ENCODE results near the gene KIF19. TPM values are rescaled to one million over a fixed set of nuclear protein-coding genes. Genes with fewer than 3 reads are reported as not detected.

Gene KIF19
- total and polyA plus RNA-seq, 2 experiments from 2014 or later = not detected

DNA sequence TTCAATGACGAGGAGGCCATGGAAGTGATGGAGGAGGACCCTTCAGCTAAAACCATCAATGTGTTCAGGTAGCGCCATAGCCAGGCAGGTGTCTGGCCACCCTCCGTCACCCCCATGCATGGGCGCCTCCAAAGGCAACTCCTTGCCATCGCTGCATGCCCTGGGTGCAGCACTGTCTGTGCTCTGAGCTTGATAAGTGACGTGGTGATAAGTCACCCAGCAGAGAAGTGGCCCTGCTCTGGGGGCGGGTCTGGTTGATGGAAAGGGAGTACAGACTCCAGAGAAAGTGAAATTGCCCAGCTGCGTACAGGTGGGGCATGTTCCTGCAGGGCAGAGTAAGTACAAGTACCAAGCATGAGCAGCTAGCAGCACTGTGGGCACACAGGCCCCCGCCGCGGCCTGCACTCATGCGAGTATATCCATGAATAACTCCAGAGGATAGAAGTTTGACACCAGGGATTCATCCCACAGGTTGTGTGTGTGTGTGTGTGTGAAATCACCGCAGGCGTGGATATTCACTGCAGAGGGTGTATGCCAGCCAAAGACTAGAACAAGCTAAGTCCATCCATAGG, 38.9 kb upstream of the KIF19 start:
- H3K27me3 ChIP-seq (replicated peaks; ENCODE audit: insufficient read depth) = no peaks in the 10 kb centered on the region
- in situ Hi-C loops (cut with MboI) = no loop called here
- H3F3A ChIP-seq (ENCODE audit: insufficient read depth) = no peaks in the 10 kb centered on the region
- no peaks in the 10 kb centered on the region for H3K79me2 ChIP-seq (ENCODE audit: insufficient read depth)
- H3K4me3 ChIP-seq = no peak overlapping the region
- no peak for TF ChIP-seq EZH2 (IDR thresholded peaks at IDR 0.05; ENCODE audit: insufficient read depth, poor library complexity, severe bottlenecking)
- no peak for TF ChIP-seq EZH2phosphoT487 (IDR thresholded peaks at IDR 0.05; ENCODE audit: insufficient read depth, low read depth)
- H3K9ac ChIP-seq = no peak overlapping the region
- no peaks in the 10 kb centered on the region for H3K9me3 ChIP-seq (ENCODE audit: low read depth)
- no peaks in the 10 kb centered on the region for H3K4me1 ChIP-seq (ENCODE audit: insufficient read depth)
- DNase-seq = no peak
- no peak overlapping the region for H2AFZ ChIP-seq
- no peak overlapping the region for H3K4me2 ChIP-seq (ENCODE audit: unreplicated experiment)
- no peaks in the 10 kb centered on the region for H4K20me1 ChIP-seq (ENCODE audit: insufficient read depth)
- WGBS, 2 experiments (ENCODE audit: low coverage in 1 of 2, low lambda C conversion rate in 2 of 2, missing lambda C conversion rate in 2 of 2) = 63 to 66% methylated on average over 14 of the region's 14 CpGs
- H3K27ac ChIP-seq = no peak overlapping the region
- H3K36me3 ChIP-seq (ENCODE audit: low read depth) = no peaks in the 10 kb centered on the region
- H3K9me2 ChIP-seq (ENCODE audit: insufficient read depth) = no peaks in the 10 kb centered on the region

DNA sequence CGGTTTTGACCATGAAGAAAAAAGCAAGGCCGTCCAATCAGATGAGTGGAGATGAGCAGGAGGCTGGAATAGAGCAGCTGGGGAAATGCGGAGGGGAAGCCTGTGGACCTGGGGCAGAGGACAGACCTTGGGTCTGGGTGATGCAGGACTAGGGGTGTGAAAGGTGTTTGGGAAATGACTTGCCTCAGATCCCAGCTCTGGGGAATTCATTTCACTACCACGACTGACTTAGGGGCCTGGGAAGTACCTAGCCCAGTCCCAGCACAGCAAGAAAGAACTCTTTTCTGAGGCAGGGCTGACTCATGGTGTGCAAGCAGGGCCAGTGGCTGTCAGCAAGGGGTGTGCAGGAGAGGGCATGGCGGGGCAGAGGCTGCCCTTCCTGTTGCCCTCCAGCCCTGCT, 37.2 kb upstream of the KIF19 start:
- no peak for TF ChIP-seq EZH2phosphoT487 (IDR thresholded peaks at IDR 0.05; ENCODE audit: insufficient read depth, low read depth)
- TF ChIP-seq EZH2 (IDR thresholded peaks at IDR 0.05; ENCODE audit: insufficient read depth, poor library complexity, severe bottlenecking) = no peak
- Histone ChIP-seq H3K9me2 (ENCODE audit: insufficient read depth) (no peaks in the 10 kb centered on the region), H3K4me1 (ENCODE audit: insufficient read depth) (no peaks in the 10 kb centered on the region), H3K36me3 (ENCODE audit: low read depth) (no peaks in the 10 kb centered on the region), H3K27me3 (replicated peaks; ENCODE audit: insufficient read depth) (no peaks in the 10 kb centered on the region), H4K20me1 (ENCODE audit: insufficient read depth) (no peaks in the 10 kb centered on the region), H3K4me2 (ENCODE audit: unreplicated experiment) (no peak overlapping the region), H3K9me3 (ENCODE audit: low read depth) (no peaks in the 10 kb centered on the region), H3K4me3 (no peak overlapping the region), H2AFZ (no peak overlapping the region), H3K9ac (no peak overlapping the region), H3K79me2 (ENCODE audit: insufficient read depth) (no peaks in the 10 kb centered on the region), H3K27ac (no peak overlapping the region), H3F3A (ENCODE audit: insufficient read depth) (no peaks in the 10 kb centered on the region)
- 36 to 41% methylated on average over 5 of the region's 5 CpGs for WGBS, 2 experiments (ENCODE audit: low coverage in 1 of 2, low lambda C conversion rate in 2 of 2, missing lambda C conversion rate in 2 of 2)
- in situ Hi-C loops (cut with MboI) = no loop called here
- DNase-seq = peak; percentile 16

DNA sequence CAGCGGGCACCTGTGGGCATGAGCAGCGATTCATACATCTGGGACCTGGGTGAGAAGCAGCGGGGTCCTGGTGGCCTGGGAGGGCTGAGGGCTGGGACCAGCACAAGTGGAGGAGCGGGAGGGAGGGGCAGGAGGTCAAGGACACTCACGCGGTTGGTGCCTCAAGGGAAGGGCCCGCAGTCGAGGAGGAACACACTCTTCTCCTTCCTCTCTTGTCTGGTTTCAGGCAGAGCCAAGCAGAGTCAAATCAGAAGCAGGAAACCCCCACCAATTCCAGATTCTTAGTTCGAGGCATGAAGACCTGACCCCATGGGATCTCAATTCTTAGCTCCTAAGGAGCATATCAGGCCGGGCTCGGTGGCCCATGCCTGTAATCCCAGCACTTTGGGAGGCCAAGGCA, 36.3 kb upstream of the KIF19 start:
- Histone ChIP-seq H3K27me3 (replicated peaks; ENCODE audit: insufficient read depth) (no peaks in the 10 kb centered on the region), H3K79me2 (ENCODE audit: insufficient read depth) (no peaks in the 10 kb centered on the region), H3K9me2 (ENCODE audit: insufficient read depth) (no peaks in the 10 kb centered on the region), H3F3A (ENCODE audit: insufficient read depth) (no peaks in the 10 kb centered on the region), H2AFZ (no peak overlapping the region), H3K9ac (no peak overlapping the region), H3K27ac (no peak overlapping the region), H3K36me3 (ENCODE audit: low read depth) (no peaks in the 10 kb centered on the region), H3K4me3 (no peak overlapping the region), H3K4me1 (ENCODE audit: insufficient read depth) (no peaks in the 10 kb centered on the region), H4K20me1 (ENCODE audit: insufficient read depth) (no peaks in the 10 kb centered on the region), H3K4me2 (ENCODE audit: unreplicated experiment) (no peak overlapping the region), H3K9me3 (ENCODE audit: low read depth) (no peaks in the 10 kb centered on the region)
- TF ChIP-seq EZH2 (IDR thresholded peaks at IDR 0.05; ENCODE audit: insufficient read depth, poor library complexity, severe bottlenecking) = no peak
- TF ChIP-seq EZH2phosphoT487 (IDR thresholded peaks at IDR 0.05; ENCODE audit: insufficient read depth, low read depth) = no peak
- no peak for DNase-seq
- in situ Hi-C loops (cut with MboI) = no loop called here
- WGBS, 2 experiments (ENCODE audit: low coverage in 1 of 2, low lambda C conversion rate in 2 of 2, missing lambda C conversion rate in 2 of 2) = 73 to 89% methylated on average over 9 to 11 of the region's 11 CpGs

DNA sequence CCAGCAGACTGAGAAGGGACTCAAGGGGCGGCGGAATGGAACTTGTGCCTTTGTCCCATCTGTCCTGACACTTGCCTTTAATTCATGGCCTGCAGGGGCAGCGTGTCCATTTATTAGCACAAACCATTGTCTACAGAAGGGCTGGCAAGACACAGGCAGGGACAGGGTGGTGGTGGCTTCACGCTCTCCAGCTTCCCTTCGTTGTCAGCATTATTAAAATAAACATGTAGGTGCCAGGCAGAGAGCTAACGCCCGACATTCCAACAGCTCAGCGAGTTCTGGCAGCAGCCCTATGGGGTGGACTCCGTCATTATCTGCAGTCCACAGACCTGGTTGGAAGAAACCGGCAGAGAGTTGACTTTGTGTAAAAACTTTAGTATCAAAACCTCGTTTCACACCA, 35.7 kb upstream of the KIF19 start:
- Histone ChIP-seq H3K79me2 (ENCODE audit: insufficient read depth) (no peaks in the 10 kb centered on the region), H3K9ac (no peak overlapping the region), H3F3A (ENCODE audit: insufficient read depth) (no peaks in the 10 kb centered on the region), H3K27me3 (replicated peaks; ENCODE audit: insufficient read depth) (no peaks in the 10 kb centered on the region; the same call in 1 of the 2 replicates), H4K20me1 (ENCODE audit: insufficient read depth) (no peaks in the 10 kb centered on the region), H3K9me2 (ENCODE audit: insufficient read depth) (no peaks in the 10 kb centered on the region), H3K36me3 (ENCODE audit: low read depth) (no peaks in the 10 kb centered on the region), H2AFZ (no peak overlapping the region), H3K4me2 (ENCODE audit: unreplicated experiment) (no peak overlapping the region), H3K4me3 (no peak overlapping the region), H3K9me3 (ENCODE audit: low read depth) (no peaks in the 10 kb centered on the region), H3K27ac (no peak overlapping the region), H3K4me1 (ENCODE audit: insufficient read depth) (no peaks in the 10 kb centered on the region)
- WGBS, 2 experiments (ENCODE audit: low coverage in 1 of 2, low lambda C conversion rate in 2 of 2, missing lambda C conversion rate in 2 of 2) = 62 to 71% methylated on average over 11 of the region's 11 CpGs
- in situ Hi-C loops (cut with MboI) = no loop called here
- no peak for DNase-seq
- TF ChIP-seq EZH2phosphoT487 (IDR thresholded peaks at IDR 0.05; ENCODE audit: insufficient read depth, low read depth) (no peak), EZH2 (IDR thresholded peaks at IDR 0.05; ENCODE audit: insufficient read depth, poor library complexity, severe bottlenecking) (no peak)

DNA sequence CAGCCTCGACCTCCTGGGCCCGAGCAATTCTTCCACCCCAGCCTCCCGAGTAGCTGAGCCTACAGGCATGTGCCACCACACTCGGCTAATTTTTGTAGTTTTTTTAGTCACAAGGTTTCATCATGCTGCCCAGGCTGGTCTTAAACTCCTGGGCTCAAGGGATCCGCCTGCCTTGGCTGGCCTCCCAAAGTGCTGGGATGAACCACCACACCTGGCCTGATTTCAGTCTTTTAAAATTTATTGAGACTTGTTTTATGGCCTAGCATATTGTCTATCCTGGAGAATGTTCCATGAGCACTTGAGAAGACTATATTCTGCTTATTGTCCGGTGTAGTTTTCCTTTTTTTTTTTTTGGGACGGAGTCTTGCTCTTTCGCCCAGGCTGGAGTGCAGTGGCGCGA, 33.5 kb upstream of the KIF19 start:
- H2AFZ ChIP-seq = no peak overlapping the region

More for the DNA sequence above, 33.5 kb upstream of the KIF19 start:
- Histone ChIP-seq H3K9me3 (ENCODE audit: low read depth) (no peaks in the 10 kb centered on the region), H3K4me1 (ENCODE audit: insufficient read depth) (peaks cover under 1% of the 10 kb centered on the region; the same call in 1 of the 2 replicates), H3K4me2 (ENCODE audit: unreplicated experiment) (no peak overlapping the region), H3K27me3 (replicated peaks; ENCODE audit: insufficient read depth) (no peaks in the 10 kb centered on the region; the same call in 1 of the 2 replicates), H3K36me3 (ENCODE audit: low read depth) (no peaks in the 10 kb centered on the region), H3K9ac (no peak overlapping the region), H3K27ac (no peak overlapping the region), H3K79me2 (ENCODE audit: insufficient read depth) (no peaks in the 10 kb centered on the region), H3K4me3 (no peak overlapping the region), H3K9me2 (ENCODE audit: insufficient read depth) (no peaks in the 10 kb centered on the region), H4K20me1 (ENCODE audit: insufficient read depth) (no peaks in the 10 kb centered on the region), H3F3A (ENCODE audit: insufficient read depth) (no peaks in the 10 kb centered on the region)
- in situ Hi-C loops (cut with MboI) = no loop called here
- WGBS, 2 experiments (ENCODE audit: low coverage in 1 of 2, low lambda C conversion rate in 2 of 2, missing lambda C conversion rate in 2 of 2) = 55% methylated on average over 10 of the region's 10 CpGs
- DNase-seq = no peak
- TF ChIP-seq EZH2 (IDR thresholded peaks at IDR 0.05; ENCODE audit: insufficient read depth, poor library complexity, severe bottlenecking) (no peak), EZH2phosphoT487 (IDR thresholded peaks at IDR 0.05; ENCODE audit: insufficient read depth, low read depth) (no peak)

Data from GM23248 (cell line).